GM21423 (cell line): ENCODE measurements around the gene CHAF1A.

Experiments
- ATAC-seq: cut with Tn5 transposase; IDR thresholded peaks from one replicate; pipeline ENCODE4 v1.9.1; 2021; ENCODE audit warnings: mild to moderate bottlenecking, moderate library complexity; ENCODE audit not compliant: unreplicated experiment

The CHAF1A gene

GRCh38 chr19:4452230-4452990, 50.0 kb downstream of the CHAF1A start:
- no peak for ATAC-seq

DNA sequence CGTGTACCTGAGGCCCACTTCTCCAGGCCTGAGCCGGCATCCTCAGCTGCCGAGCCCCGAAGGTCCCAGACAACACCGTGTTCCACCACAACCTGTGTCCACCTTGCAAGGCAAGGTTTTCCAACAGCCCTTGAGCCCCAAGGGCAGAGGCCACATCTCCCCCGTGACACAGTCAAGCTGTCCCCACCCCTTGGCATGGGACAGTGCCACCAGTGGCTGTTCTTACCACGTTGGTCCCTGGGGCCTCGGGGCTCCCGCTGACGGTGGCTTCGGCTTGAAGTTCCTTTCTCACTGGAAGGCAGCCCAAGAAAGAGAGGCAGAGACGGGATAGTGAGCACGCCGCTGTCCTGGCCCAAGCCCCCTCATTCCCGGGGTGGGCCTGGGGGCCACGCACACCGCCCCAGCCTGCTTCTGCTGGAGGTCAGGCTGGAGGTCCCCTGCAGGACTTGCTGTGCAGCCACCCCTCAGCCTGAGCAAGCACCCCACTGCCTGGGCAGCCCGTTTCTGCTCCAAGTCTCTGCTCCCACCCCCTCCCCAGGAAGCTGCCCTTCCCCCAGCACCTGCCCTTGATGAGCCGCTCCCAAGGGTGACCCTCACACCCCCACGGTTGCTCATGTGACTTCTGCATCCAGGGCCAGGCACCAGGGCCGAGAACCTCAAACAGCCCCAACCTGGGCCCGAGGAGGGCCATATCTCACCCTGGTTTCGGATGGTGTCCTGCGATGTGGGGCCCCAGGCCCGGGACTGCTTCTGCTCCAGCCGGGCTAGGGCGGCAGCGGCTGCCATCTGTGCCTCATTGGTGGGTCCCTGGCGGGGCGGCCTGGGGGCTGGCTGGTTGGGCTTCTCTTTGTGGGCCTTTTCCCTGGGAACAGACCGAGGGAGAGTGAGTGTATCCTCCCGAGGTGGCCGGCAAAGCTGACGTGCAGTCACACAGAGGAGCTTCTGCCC, 51.1 kb downstream of the CHAF1A start:
- ATAC-seq, result no peak

DNA sequence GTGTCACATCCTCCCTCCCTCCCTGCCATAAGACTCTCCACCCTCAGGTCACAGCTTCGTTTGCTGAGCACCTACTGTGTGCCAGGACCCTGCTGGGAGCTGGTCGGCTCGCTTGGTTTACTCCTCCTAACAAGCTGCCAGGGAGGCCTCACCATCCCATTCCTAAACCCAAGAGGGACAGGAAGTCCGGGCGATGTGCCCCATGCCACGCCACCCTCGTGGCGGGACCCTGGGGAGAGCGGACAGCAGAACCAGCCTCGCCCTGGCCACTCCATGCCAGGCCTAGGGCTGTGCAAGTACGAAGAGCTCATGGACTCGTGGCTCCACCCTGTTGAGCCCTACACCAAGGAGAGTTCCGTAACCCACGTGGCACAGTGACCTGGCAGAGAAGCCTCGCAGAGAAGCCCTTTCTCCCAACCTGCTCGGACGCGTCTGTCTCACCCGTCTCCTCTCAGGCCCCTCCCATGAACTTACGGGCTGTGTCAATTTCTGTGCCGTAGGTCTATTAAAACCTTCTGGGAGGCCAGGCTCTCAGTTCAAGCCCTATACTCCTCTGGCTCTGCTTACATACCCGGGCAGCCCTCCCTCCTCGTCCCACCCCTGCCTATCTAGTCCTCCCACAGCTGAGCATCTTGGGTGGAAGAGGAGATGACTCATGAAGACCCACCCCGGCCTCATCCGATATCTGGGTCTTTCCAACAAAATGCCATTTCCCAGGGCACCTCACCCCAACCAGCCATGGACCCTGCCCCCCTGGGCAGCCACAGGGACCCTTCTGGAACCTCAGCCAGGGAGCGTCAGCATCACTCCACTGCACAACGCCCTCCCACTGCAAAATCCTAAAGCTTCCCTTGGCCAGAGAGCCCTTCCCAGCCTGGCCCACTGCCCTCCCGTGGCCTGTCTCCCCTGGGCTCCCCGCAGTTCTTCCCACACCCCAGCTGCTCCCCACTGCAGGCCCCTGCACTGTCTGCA, 52.6 kb downstream of the CHAF1A start:
- no peak for ATAC-seq

GRCh38 chr19:4455719-4456475, 53.5 kb downstream of the CHAF1A start:
- no peak for ATAC-seq

DNA sequence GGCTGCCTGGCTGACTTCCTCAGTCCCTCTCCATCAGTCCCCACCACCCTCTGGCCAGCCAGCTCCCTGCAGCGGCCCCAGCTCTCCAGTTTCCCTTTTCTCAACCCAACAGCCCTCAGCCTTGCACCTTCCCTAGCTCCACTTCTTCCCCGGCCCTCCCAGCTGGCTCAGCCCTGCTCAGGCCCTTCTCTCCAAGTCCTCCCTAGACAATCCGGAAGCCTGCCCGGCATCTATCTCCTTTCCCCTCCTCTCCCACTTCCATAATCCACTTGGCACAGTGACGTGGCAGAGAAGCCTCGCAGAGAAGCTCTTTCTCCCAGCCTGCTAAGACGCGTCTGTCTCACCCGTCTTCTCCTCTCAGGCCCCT, 54.0 kb downstream of the CHAF1A start:
- ATAC-seq, result no peak

GRCh38 chr19:4456843-4457653, 54.6 kb downstream of the CHAF1A start:
- ATAC-seq, result no peak

DNA sequence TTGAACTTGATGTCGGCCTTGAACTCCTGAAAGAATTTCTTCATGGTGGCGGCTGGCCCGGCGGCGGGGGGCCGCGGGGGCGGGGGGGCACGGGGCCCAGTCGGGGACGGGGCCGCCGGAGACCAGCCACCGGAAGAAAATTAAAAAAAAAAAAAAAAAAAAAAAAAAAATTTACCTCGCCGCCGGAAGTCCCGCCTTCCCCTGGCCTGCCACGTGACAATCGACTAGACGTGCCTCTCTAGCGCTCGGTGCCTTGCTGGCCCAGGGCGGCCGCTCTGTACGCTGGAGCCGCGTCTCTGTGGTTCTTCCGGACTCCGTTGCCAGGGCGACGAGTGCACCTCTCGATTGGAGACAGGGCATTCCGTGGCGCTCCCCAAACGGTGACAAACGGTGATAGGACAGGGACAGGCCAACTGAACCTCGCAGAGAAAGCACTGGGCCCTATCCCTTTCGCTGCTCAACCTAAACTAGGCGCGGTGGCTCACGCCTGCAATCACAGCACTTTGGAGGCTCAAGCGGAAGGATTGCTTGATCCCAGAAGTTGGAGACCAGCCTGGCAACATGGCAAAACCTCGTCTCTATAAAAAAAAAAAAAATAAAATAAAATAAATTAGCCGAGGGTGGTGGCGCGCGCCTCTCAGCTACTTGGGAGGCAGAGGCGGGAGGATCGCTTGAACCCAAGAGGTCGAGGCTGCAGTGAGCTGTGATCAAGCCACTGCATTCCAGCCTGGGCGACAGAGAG, 55.4 kb downstream of the CHAF1A start, which contains the start of gene UBXN6:
Gene UBXN6, minus strand, starts transcription at position 141 of the 742 bp plus-strand sequence. Its CDS starts 97 bp downstream, at position 44.
- ATAC-seq, result peak; percentile 92

DNA sequence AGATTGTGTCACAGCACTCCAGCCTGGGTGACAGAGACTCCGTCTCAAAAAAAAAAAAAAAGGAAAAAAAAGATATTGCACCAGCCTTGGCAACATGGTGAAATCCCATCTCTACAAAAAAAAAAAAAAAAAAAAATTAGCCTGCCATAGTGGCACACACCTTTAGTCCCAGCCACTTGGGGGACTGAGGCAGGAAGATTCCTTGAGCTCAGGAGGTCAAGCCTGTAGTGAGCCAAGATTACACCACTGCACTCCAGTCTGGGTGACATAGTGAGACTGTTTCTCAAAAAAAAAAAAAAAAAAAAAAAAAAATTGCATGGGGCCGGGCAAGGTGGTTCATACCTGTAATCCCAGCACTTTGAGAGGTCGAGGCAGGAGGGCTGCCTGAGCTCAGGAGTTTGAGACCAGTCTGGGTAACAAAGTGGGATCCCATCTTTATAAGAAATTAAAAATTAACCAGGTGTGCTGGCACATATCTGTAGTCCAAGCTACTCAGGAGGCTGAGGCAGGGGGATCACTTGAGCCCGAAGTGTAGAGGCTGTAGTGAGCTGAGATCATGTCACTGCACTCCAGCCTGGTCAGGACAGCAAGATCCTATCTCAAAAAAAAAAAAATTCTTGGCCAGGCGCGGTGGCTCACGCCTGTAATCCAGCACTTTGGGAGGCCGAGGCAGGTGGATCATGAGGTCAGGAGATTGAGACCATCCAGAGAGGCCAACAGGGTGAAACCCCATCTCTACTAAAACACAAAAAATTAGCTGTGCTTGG, 62.6 kb downstream of the CHAF1A start:
- no peak for ATAC-seq

DNA sequence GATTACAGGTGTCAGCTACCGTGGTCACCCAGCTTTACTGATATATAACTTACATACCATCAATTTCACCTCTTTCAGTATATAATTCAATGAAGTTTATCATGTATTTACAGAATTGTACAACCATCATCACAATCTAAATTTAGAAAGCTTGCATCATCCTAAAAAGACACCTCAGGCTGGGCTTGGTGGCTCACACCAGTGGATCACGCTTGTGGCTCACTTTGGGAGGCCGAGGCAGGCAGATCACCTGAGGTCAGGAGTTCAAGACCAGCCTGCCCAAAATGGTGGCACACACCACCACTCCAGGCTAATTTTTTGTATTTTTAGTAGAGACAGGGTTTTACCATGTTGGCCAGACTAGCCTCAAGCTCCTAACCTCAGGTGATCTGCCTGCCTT, 65.4 kb downstream of the CHAF1A start:
- ATAC-seq, result no peak

GRCh38 chr19:4471403-4472173, 69.1 kb downstream of the CHAF1A start:
- ATAC-seq, result peak; percentile 81

- ATAC-seq, result no peak
Measured at GRCh38 chr19:4472174-4472974, 69.9 kb downstream of the CHAF1A start, which contains the start of gene HDGFL2. Gene HDGFL2, plus strand, starts transcription at chr19:4472297. Its CDS starts 54 bp downstream, at chr19:4472351.

- no peak for ATAC-seq
Measured at GRCh38 chr19:4473011-4473762, 70.7 kb downstream of the CHAF1A start.

DNA sequence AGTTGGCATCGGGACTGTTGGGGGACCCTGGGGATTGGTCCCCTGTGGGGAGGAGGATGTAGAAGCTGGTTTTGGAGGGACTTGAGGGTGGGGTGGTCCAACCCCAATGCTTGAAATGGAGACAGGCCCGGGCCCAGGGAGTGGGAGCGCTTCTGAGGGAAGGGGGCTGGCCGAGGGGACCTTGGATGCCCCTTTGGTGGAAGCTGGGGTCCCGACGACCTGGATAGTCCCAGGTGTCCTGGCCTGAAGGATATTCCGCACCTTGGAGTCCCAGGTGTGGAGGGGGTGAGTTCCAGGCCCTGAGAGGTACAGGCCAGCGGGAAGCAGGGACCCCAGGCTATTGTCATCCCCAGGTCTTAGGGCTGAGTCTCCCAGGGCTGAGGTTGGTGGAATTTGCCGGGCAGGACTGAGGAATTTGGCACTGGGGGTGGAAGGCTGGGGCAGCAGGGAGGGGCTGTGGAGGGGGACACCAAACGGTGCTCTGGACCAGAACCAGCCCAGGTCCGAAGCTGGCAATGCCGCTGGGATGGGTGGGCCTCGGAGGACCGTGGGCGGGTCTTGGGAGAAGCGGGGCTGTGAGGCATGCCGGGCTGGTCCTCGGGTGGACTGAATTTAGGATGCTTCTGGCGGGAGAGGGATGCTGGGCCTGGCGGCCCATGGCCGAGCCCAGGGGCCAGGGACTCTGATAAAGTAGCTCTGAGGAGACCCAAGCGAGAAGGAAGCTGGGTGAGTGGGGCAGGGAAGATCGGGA, 71.5 kb downstream of the CHAF1A start:
- ATAC-seq, result no peak

GRCh38 chr19:4474514-4475022, 72.1 kb downstream of the CHAF1A start:
- no peak for ATAC-seq
